H1 (cell line): ENCODE data around the gene KIFBP. TPM values are rescaled to one million over a fixed set of nuclear protein-coding genes. Genes with fewer than 3 reads are reported as not detected.

Source experiments
- GTF2F1 ChIP-seq: IDR thresholded peaks from 2 replicates; pipeline ENCODE4 v1.6.1; 2012; ENCODE audit warnings: low read depth, low read length, improper control_type of control experiment, borderline replicate concordance
- polyA plus RNA-seq, 7 experiments: library from polyadenylated mRNA; depleted of rRNA in 3 of 7; stranded (reverse) in 5 of 7; unstranded in 2 of 7; fragments of >200 nt in 5 of 7; fragments of 200-250 nt in 2 of 7; gene quantifications; 1 replicate in 5 of 7; 2 replicates in 1 of 7; 4 replicates in 1 of 7; pipeline versions ENCODE4 v1.2.1 to v1.2.3, GENCODE V29; 2011 to 2013; ENCODE audit warnings: missing spikeins in 2 of 7, mixed read lengths in 2 of 7
- total RNA-seq: library from RNA; stranded (reverse); fragmentation: NEBNext Ultra II Directional; extraction: Animal tissue kit (Norgen Biotek cat#: 25700); gene quantifications from 2 replicates; pipeline ENCODE4 v1.2.1, GENCODE V29; 2021

Gene KIFBP
- total and polyA plus RNA-seq, 2 of the 8 experiments (the other 6 are each of a cell fraction or from before 2014, with no cell fraction given), result 17.3 to 34.6 TPM

- no peak for TF ChIP-seq GTF2F1
- TF ChIP-seq, all 59 proteins: peak for 0
Observed at GRCh38 chr10:69051303-69051702, 62.7 kb downstream of the KIFBP start (continued).
